ENCODE data around the gene SMC1B.
"Not testable (repeated sequence)": the region's sequence is repeated elsewhere in the genome, so short reads cannot be mapped to it uniquely, and the experiment has no call there.

The SMC1B gene

DNA sequence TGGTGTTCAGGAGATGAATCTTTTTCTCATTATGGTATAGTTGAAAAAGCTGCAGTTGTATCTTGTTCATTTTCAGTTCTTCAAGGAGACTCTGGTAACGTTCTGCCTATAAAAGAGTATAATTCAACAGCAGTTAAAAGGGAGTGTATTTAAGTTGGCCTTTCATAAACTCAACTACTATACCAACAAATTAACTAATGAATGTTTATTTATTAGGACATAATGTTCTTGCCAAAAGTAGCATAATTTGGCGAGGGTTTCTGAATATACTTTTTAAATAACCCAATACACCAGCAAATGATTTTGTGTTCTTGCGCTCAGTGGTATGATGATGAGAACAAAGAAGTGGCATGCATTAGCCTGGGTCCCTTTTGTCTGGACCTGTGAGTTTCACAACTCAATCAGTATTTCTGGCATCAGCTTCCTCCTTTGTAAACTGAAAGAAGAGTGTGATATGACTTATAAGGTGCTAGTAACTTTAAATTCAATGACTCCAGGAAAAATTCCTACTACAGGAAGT lies 10.9 kb downstream of the SMC1B start:
- TF ChIP-seq PAX5 (IDR thresholded peaks at IDR 0.05; ENCODE audit: insufficient read depth, low read length, severe bottlenecking): no peak
- no peak for TF ChIP-seq TAF1 (IDR thresholded peaks at IDR 0.05; ENCODE audit: low read depth, low read length)
- no peak for TF ChIP-seq SPI1 (IDR thresholded peaks at IDR 0.05; ENCODE audit: low read depth, low read length)
- TF ChIP-seq POLR2AphosphoS5 (IDR thresholded peaks at IDR 0.05; ENCODE audit: low read depth, low read length): no peak
- no peak for TF ChIP-seq POLR2A (IDR thresholded peaks at IDR 0.05; ENCODE audit: low read depth, low read length)
- no peak for TF ChIP-seq POU2F2 (IDR thresholded peaks at IDR 0.05; ENCODE audit: low read depth, low read length)
- no peak for FAIRE-seq
- DNase-seq (ENCODE audit: insufficient read length, low spot score): no peak

GRCh38 chr22:45399712-45400445 lies 13.5 kb downstream of the SMC1B start:
- no peak for DNase-seq (ENCODE audit: insufficient read length, low spot score)
- TF ChIP-seq POU2F2 (IDR thresholded peaks at IDR 0.05; ENCODE audit: low read depth, low read length) (no peak), POLR2A (IDR thresholded peaks at IDR 0.05; ENCODE audit: low read depth, low read length) (no peak), PAX5 (IDR thresholded peaks at IDR 0.05; ENCODE audit: insufficient read depth, low read length, severe bottlenecking) (no peak), TAF1 (IDR thresholded peaks at IDR 0.05; ENCODE audit: low read depth, low read length) (no peak), SPI1 (IDR thresholded peaks at IDR 0.05; ENCODE audit: low read depth, low read length) (no peak), POLR2AphosphoS5 (IDR thresholded peaks at IDR 0.05; ENCODE audit: low read depth, low read length) (no peak)
- no peak for FAIRE-seq

- TF ChIP-seq PAX5 (IDR thresholded peaks at IDR 0.05; ENCODE audit: insufficient read depth, low read length, severe bottlenecking): no peak
- TF ChIP-seq SPI1 (IDR thresholded peaks at IDR 0.05; ENCODE audit: low read depth, low read length): no peak
- no peak for TF ChIP-seq POLR2AphosphoS5 (IDR thresholded peaks at IDR 0.05; ENCODE audit: low read depth, low read length)
- TF ChIP-seq POLR2A (IDR thresholded peaks at IDR 0.05; ENCODE audit: low read depth, low read length): no peak
- TF ChIP-seq POU2F2 (IDR thresholded peaks at IDR 0.05; ENCODE audit: low read depth, low read length): no peak
- no peak for TF ChIP-seq TAF1 (IDR thresholded peaks at IDR 0.05; ENCODE audit: low read depth, low read length)
- FAIRE-seq (no peak), DNase-seq (ENCODE audit: insufficient read length, low spot score) (no peak)
These were observed 15.2 kb downstream of the SMC1B start for GRCh38 chr22:45398214-45398613.

DNA sequence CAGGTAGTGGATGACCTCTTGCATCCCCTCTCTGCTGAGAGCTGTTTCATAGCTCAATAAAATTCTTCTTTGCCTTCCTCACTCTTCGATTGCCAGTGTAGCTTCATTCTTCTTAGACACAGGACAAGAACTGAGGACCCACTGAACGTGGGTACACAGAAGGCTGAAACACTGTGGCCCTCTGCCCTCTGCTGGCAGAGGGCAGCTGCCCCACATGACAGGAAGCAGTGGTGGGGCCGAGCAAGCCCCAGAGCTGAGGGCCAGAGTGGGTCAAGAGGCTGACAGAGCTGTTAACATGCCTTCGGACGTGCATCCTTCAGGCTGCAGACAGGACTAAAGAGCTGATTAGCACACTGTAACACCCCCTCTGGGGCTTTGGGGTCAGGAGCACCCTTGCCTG lies 15.6 kb downstream of the SMC1B start:
- no peak for DNase-seq (ENCODE audit: insufficient read length, low spot score)
- no peak for TF ChIP-seq POLR2AphosphoS5 (IDR thresholded peaks at IDR 0.05; ENCODE audit: low read depth, low read length)
- no peak for TF ChIP-seq TAF1 (IDR thresholded peaks at IDR 0.05; ENCODE audit: low read depth, low read length)
- TF ChIP-seq SPI1 (IDR thresholded peaks at IDR 0.05; ENCODE audit: low read depth, low read length): no peak
- TF ChIP-seq POLR2A (IDR thresholded peaks at IDR 0.05; ENCODE audit: low read depth, low read length): no peak
- TF ChIP-seq PAX5 (IDR thresholded peaks at IDR 0.05; ENCODE audit: insufficient read depth, low read length, severe bottlenecking): no peak
- TF ChIP-seq POU2F2 (IDR thresholded peaks at IDR 0.05; ENCODE audit: low read depth, low read length): no peak
- no peak for FAIRE-seq

DNA sequence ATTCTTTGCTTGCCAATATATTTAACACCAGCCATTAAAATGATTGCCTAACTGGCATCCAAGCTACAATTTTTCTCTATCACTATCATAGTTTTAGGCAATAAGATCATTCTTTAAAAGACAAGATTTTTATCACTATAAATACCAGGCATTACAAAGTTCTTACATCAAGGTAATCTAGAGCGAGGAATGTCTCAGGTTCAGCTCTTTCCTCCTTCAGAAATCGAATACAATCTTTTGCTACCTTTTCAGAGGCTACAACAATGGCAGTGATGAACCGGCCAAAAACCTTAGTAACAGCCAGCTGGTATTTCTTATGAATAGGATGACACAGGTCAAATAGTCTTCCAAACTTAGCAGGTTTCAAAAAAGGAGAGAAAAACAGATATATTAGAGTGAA lies 23.9 kb downstream of the SMC1B start:
- DNase-seq (ENCODE audit: insufficient read length, low spot score) (no peak), FAIRE-seq (no peak)
- TF ChIP-seq SPI1 (IDR thresholded peaks at IDR 0.05; ENCODE audit: low read depth, low read length) (no peak), POU2F2 (IDR thresholded peaks at IDR 0.05; ENCODE audit: low read depth, low read length) (no peak), TAF1 (IDR thresholded peaks at IDR 0.05; ENCODE audit: low read depth, low read length) (no peak), PAX5 (IDR thresholded peaks at IDR 0.05; ENCODE audit: insufficient read depth, low read length, severe bottlenecking) (no peak), POLR2A (IDR thresholded peaks at IDR 0.05; ENCODE audit: low read depth, low read length) (no peak), POLR2AphosphoS5 (IDR thresholded peaks at IDR 0.05; ENCODE audit: low read depth, low read length) (no peak)

GRCh38 chr22:45381348-45381747 lies 32.1 kb downstream of the SMC1B start:
- no peak for FAIRE-seq
- DNase-seq (ENCODE audit: insufficient read length, low spot score): no peak
- TF ChIP-seq PAX5 (IDR thresholded peaks at IDR 0.05; ENCODE audit: insufficient read depth, low read length, severe bottlenecking) (no peak), SPI1 (IDR thresholded peaks at IDR 0.05; ENCODE audit: low read depth, low read length) (no peak), POLR2A (IDR thresholded peaks at IDR 0.05; ENCODE audit: low read depth, low read length) (no peak), TAF1 (IDR thresholded peaks at IDR 0.05; ENCODE audit: low read depth, low read length) (no peak), POLR2AphosphoS5 (IDR thresholded peaks at IDR 0.05; ENCODE audit: low read depth, low read length) (no peak), POU2F2 (IDR thresholded peaks at IDR 0.05; ENCODE audit: low read depth, low read length) (no peak)

DNA sequence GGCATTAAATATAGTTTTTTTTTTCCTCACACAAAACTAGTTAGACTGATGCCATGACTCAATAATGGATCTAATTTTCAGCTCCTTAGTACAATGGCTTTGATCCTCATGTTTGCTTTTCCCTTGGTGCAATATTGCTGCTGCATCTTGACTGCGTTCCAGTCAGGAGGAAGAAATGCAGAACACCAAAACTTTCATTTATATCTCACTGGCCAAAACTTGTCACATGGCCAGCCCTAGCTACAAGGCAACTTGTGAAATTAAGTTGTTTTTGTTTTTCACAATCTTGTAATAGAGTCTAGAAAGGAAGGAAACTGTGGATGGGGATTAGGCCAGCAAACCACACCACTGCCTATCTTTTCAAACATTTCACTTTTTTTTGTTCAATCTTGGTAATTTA lies 36.7 kb downstream of the SMC1B start:
- TF ChIP-seq POLR2A (IDR thresholded peaks at IDR 0.05; ENCODE audit: low read depth, low read length): no peak
- no peak for TF ChIP-seq SPI1 (IDR thresholded peaks at IDR 0.05; ENCODE audit: low read depth, low read length)
- no peak for TF ChIP-seq TAF1 (IDR thresholded peaks at IDR 0.05; ENCODE audit: low read depth, low read length)
- no peak for TF ChIP-seq POU2F2 (IDR thresholded peaks at IDR 0.05; ENCODE audit: low read depth, low read length)
- no peak for TF ChIP-seq PAX5 (IDR thresholded peaks at IDR 0.05; ENCODE audit: insufficient read depth, low read length, severe bottlenecking)
- DNase-seq (ENCODE audit: insufficient read length, low spot score): no peak
- peak; percentile 52 for FAIRE-seq

DNA sequence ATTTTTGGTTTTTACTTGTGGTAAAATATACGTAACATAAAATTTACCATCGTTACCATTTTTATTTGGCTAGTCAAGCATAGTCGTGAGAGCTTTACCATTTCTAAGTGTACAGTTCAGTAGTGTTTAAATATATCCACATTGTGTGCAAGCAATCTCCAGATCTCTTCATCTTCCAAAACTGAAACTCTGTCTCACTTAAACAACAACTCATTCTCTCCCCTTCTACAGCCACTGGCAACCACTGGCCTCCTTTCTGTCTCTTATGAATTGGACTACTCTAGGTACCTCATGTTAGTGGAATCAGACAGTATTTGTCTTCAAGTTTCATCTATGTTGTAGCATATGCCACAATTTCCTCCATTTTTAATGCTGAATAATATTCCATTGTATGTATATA lies 37.4 kb downstream of the SMC1B start:
- FAIRE-seq: peak; percentile 84
- TF ChIP-seq PAX5 (IDR thresholded peaks at IDR 0.05; ENCODE audit: insufficient read depth, low read length, severe bottlenecking) (no peak), TAF1 (IDR thresholded peaks at IDR 0.05; ENCODE audit: low read depth, low read length) (no peak), POU2F2 (IDR thresholded peaks at IDR 0.05; ENCODE audit: low read depth, low read length) (no peak)
- DNase-seq (ENCODE audit: insufficient read length, low spot score): no peak

- FAIRE-seq: not testable (repeated sequence)
These were observed 39.8 kb downstream of the SMC1B start for GRCh38 chr22:45373592-45373991.

DNA sequence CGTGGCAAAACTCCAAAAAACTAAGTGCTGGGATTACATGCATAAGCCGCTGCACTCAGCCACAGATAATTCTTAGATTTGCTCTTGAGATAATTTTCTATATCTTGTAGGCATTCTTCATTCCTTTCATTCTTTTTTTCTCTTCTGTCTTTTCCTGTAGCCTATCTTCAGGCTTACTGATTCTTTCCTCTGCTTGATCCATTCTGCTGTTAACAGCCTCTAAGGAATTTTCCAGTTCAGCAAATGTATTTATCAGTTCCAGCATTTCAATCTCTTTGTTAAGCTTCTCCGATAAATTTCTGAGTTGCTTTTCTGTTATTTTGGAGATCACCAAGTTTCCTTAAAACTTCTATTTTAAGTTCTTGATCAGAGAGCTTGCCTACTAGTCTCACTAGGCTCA lies 46.7 kb downstream of the SMC1B start:
- DNase-seq (ENCODE audit: insufficient read length, low spot score) (no peak), FAIRE-seq (no peak)
- no peak for TF ChIP-seq SPI1 (IDR thresholded peaks at IDR 0.05; ENCODE audit: low read depth, low read length)
- no peak for TF ChIP-seq POU2F2 (IDR thresholded peaks at IDR 0.05; ENCODE audit: low read depth, low read length)
- TF ChIP-seq POLR2A (IDR thresholded peaks at IDR 0.05; ENCODE audit: low read depth, low read length): no peak
- no peak for TF ChIP-seq PAX5 (IDR thresholded peaks at IDR 0.05; ENCODE audit: insufficient read depth, low read length, severe bottlenecking)
- no peak for TF ChIP-seq TAF1 (IDR thresholded peaks at IDR 0.05; ENCODE audit: low read depth, low read length)
- no peak for TF ChIP-seq POLR2AphosphoS5 (IDR thresholded peaks at IDR 0.05; ENCODE audit: low read depth, low read length)

More at GRCh38 chr22:45373592-45373991, 39.8 kb downstream of the SMC1B start:
- DNase-seq (ENCODE audit: insufficient read length, low spot score): not testable (repeated sequence)
